ENCODE measurements around the gene ASAP2. TPM values are rescaled to one million over a fixed set of nuclear protein-coding genes. Genes with fewer than 3 reads are reported as not detected.

ASAP2 gene
- total RNA-seq, 4 donors from 2014 or later, result 22.0 to 54.6 (median 30.0) TPM

- DNase-seq (ENCODE audit: low spot score in 2 of 2), result no peak
- no peak overlapping the region for H3K27ac ChIP-seq
- H3K27me3 ChIP-seq, result no peaks in the 10 kb centered on the region
- H3K4me3 ChIP-seq, result no peak overlapping the region
- no peaks in the 10 kb centered on the region for H3K36me3 ChIP-seq
- 88% methylated on average over 10 of the region's 10 CpGs for WGBS
- no peak for TF ChIP-seq POLR2AphosphoS5 (IDR thresholded peaks at IDR 0.05)
- no peak for TF ChIP-seq CTCF (IDR thresholded peaks at IDR 0.05)
- no peak for TF ChIP-seq POLR2A (IDR thresholded peaks at IDR 0.05)
- TF ChIP-seq EP300 (IDR thresholded peaks at IDR 0.05), result no peak
- no peaks in the 10 kb centered on the region for H3K9me3 ChIP-seq
- H3K4me1 ChIP-seq, result peaks cover 25% of the 10 kb centered on the region
Observed at GRCh38 chr2:9279426-9279825, 72.8 kb downstream of the ASAP2 start.

GRCh38 chr2:9280224-9280623 is 73.6 kb downstream of the ASAP2 start:
- H3K4me1 ChIP-seq, result peaks cover 19% of the 10 kb centered on the region
- H3K27ac ChIP-seq, result no peak overlapping the region
- H3K9me3 ChIP-seq, result no peaks in the 10 kb centered on the region
- TF ChIP-seq EP300 (IDR thresholded peaks at IDR 0.05), result no peak
- TF ChIP-seq CTCF (IDR thresholded peaks at IDR 0.05), result no peak
- TF ChIP-seq POLR2A (IDR thresholded peaks at IDR 0.05), result no peak
- TF ChIP-seq POLR2AphosphoS5 (IDR thresholded peaks at IDR 0.05), result no peak
- H3K27me3 ChIP-seq, result no peaks in the 10 kb centered on the region
- H3K36me3 ChIP-seq, result no peaks in the 10 kb centered on the region
- 73% methylated on average over 8 of the region's 8 CpGs for WGBS
- H3K4me3 ChIP-seq, result no peak overlapping the region
- peak in 1 of 2 donors; percentile 38 for DNase-seq (ENCODE audit: low spot score in 2 of 2)

GRCh38 chr2:9281145-9281544 is 74.5 kb downstream of the ASAP2 start:
- peaks cover 19% of the 10 kb centered on the region for H3K4me1 ChIP-seq
- H3K27me3 ChIP-seq, result no peaks in the 10 kb centered on the region
- H3K4me3 ChIP-seq, result no peak overlapping the region
- H3K9me3 ChIP-seq, result no peaks in the 10 kb centered on the region
- H3K36me3 ChIP-seq, result no peaks in the 10 kb centered on the region
- WGBS, result 76% methylated on average over 7 of the region's 7 CpGs
- TF ChIP-seq CTCF (IDR thresholded peaks at IDR 0.05) (no peak), EP300 (IDR thresholded peaks at IDR 0.05) (no peak), POLR2AphosphoS5 (IDR thresholded peaks at IDR 0.05) (no peak), POLR2A (IDR thresholded peaks at IDR 0.05) (no peak)
- DNase-seq (ENCODE audit: low spot score in 2 of 2), result no peak
- H3K27ac ChIP-seq, result no peak overlapping the region

GRCh38 chr2:9282128-9283112 is 75.8 kb downstream of the ASAP2 start:
- Histone ChIP-seq H3K4me3 (no peak overlapping the region), H3K9me3 (no peaks in the 10 kb centered on the region), H3K27me3 (no peaks in the 10 kb centered on the region), H3K27ac (no peak overlapping the region), H3K36me3 (no peaks in the 10 kb centered on the region), H3K4me1 (peaks cover 8% of the 10 kb centered on the region)
- WGBS, result 74% methylated on average over 13 of the region's 13 CpGs
- no peak for DNase-seq (ENCODE audit: low spot score in 2 of 2)
- TF ChIP-seq EP300 (IDR thresholded peaks at IDR 0.05) (no peak), POLR2AphosphoS5 (IDR thresholded peaks at IDR 0.05) (no peak), CTCF (IDR thresholded peaks at IDR 0.05) (no peak), POLR2A (IDR thresholded peaks at IDR 0.05) (no peak)

- H3K36me3 ChIP-seq, result peaks cover 4% of the 10 kb centered on the region
- H3K9me3 ChIP-seq, result no peaks in the 10 kb centered on the region
- DNase-seq (ENCODE audit: low spot score in 2 of 2), result no peak
- TF ChIP-seq POLR2A (IDR thresholded peaks at IDR 0.05) (no peak), CTCF (IDR thresholded peaks at IDR 0.05) (no peak), EP300 (IDR thresholded peaks at IDR 0.05) (no peak), POLR2AphosphoS5 (IDR thresholded peaks at IDR 0.05) (no peak)
- H3K4me1 ChIP-seq, result no peaks in the 10 kb centered on the region
- no peak overlapping the region for H3K27ac ChIP-seq
- H3K27me3 ChIP-seq, result no peaks in the 10 kb centered on the region
- no peak overlapping the region for H3K4me3 ChIP-seq
- 85% methylated on average over 6 of the region's 6 CpGs for WGBS
Observed at GRCh38 chr2:9284521-9285297, 78.1 kb downstream of the ASAP2 start.

Measured in suprapubic skin (tissue), 4 donors.